ENCODE results near the gene RPL5.

The RPL5 gene

GRCh38 chr1:92820024-92820423, 11.8 kb upstream of the RPL5 start:
- DNase-seq (ENCODE audit: low read depth in 2 of 2), result no peak

- no peak for DNase-seq (ENCODE audit: low read depth in 2 of 2)
Observed at GRCh38 chr1:92820551-92820950, 11.3 kb upstream of the RPL5 start.

GRCh38 chr1:92822879-92823278, 9.0 kb upstream of the RPL5 start:
- DNase-seq (ENCODE audit: low read depth in 2 of 2), result no peak

- DNase-seq (ENCODE audit: low read depth in 2 of 2), result no peak
Observed at GRCh38 chr1:92826792-92827191, 5.0 kb upstream of the RPL5 start.

GRCh38 chr1:92831368-92831761, 475 bp upstream of the RPL5 start:
- no peak for DNase-seq (ENCODE audit: low read depth in 2 of 2)

GRCh38 chr1:92832537-92833114, 786 bp downstream of the RPL5 start:
- DNase-seq (ENCODE audit: low read depth in 2 of 2), result no peak

- no peak for DNase-seq (ENCODE audit: low read depth in 2 of 2)
Observed at GRCh38 chr1:92833840-92834239, 2.0 kb downstream of the RPL5 start.

GRCh38 chr1:92834617-92835016, 2.8 kb downstream of the RPL5 start:
- DNase-seq (ENCODE audit: low read depth in 2 of 2), result no peak

- DNase-seq (ENCODE audit: low read depth in 2 of 2), result no peak
Observed at GRCh38 chr1:92837062-92837461, 5.2 kb downstream of the RPL5 start.

GRCh38 chr1:92838519-92838918, 6.7 kb downstream of the RPL5 start:
- DNase-seq (ENCODE audit: low read depth in 2 of 2), result no peak

- DNase-seq (ENCODE audit: low read depth in 2 of 2), result no peak
Observed at GRCh38 chr1:92839442-92839841, 7.6 kb downstream of the RPL5 start.

GRCh38 chr1:92840600-92840999, 8.8 kb downstream of the RPL5 start:
- no peak for DNase-seq (ENCODE audit: low read depth in 2 of 2)

- no peak for DNase-seq (ENCODE audit: low read depth in 2 of 2)
Observed at GRCh38 chr1:92842082-92843045, 10.5 kb downstream of the RPL5 start.

GRCh38 chr1:92843046-92843423, 11.2 kb downstream of the RPL5 start:
- DNase-seq (ENCODE audit: low read depth in 2 of 2), result no peak

- DNase-seq (ENCODE audit: low read depth in 2 of 2), result no peak
Observed at GRCh38 chr1:92843429-92844352, 11.9 kb downstream of the RPL5 start.

GRCh38 chr1:92844439-92844838, 12.6 kb downstream of the RPL5 start:
- DNase-seq (ENCODE audit: low read depth in 2 of 2), result no peak

- DNase-seq (ENCODE audit: low read depth in 2 of 2), result no peak
Observed at GRCh38 chr1:92845908-92846307, 14.1 kb downstream of the RPL5 start.

- no peak for DNase-seq (ENCODE audit: low read depth in 2 of 2)
Observed at GRCh38 chr1:92848201-92848600, 16.4 kb downstream of the RPL5 start.

GRCh38 chr1:92850019-92850418, 18.2 kb downstream of the RPL5 start:
- no peak for DNase-seq (ENCODE audit: low read depth in 2 of 2)

- no peak for DNase-seq (ENCODE audit: low read depth in 2 of 2)
Observed at GRCh38 chr1:92851729-92852128, 19.9 kb downstream of the RPL5 start.

- DNase-seq (ENCODE audit: low read depth in 2 of 2), result no peak
Observed at GRCh38 chr1:92853299-92853698, 21.5 kb downstream of the RPL5 start.

- no peak for DNase-seq (ENCODE audit: low read depth in 2 of 2)
Observed at GRCh38 chr1:92854101-92854785, 22.4 kb downstream of the RPL5 start.

All from stimulated activated CD4-positive, alpha-beta T cell treated with anti-CD3 and anti-CD28 coated beads, Interleukin-15, amount 100 ng/mL, for 48 hours (primary cell).